ENCODE data around the gene RASGRP3.

DNA sequence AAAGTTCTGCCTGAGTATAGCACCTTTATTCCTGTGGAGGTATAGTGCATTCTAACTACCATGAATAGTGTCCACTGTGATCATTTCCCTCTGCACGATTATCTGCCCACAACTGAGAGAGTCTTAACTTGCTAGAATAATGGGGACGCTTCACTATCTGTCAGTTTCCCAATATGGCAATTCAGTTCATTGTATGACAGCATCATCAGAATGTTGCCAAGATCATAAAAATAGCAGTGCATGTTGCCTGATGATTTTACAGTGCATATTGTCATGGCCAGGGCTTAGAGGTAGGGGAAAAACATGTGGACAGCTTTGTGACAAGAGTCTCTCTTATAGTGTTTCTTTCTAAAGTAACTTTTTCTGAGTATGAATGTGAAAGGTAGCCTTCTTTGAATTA is 6.1 kb downstream of the RASGRP3 start:
- TF ChIP-seq, protein P1, sequence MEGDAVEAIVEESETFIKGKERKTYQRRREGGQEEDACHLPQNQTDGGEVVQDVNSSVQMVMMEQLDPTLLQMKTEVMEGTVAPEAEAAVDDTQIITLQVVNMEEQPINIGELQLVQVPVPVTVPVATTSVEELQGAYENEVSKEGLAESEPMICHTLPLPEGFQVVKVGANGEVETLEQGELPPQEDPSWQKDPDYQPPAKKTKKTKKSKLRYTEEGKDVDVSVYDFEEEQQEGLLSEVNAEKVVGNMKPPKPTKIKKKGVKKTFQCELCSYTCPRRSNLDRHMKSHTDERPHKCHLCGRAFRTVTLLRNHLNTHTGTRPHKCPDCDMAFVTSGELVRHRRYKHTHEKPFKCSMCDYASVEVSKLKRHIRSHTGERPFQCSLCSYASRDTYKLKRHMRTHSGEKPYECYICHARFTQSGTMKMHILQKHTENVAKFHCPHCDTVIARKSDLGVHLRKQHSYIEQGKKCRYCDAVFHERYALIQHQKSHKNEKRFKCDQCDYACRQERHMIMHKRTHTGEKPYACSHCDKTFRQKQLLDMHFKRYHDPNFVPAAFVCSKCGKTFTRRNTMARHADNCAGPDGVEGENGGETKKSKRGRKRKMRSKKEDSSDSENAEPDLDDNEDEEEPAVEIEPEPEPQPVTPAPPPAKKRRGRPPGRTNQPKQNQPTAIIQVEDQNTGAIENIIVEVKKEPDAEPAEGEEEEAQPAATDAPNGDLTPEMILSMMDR (IDR thresholded peaks at IDR 0.05), result no peak
- TF ChIP-seq POLR2A (IDR thresholded peaks at IDR 0.05), result no peak

Measured in adrenal gland (tissue), 5 donors.